Posterior vena cava (tissue), 2 donors: ENCODE measurements around the gene CAMK1G. TPM values are rescaled to one million over a fixed set of nuclear protein-coding genes. Genes with fewer than 3 reads are reported as not detected.

Source experiments
- DNase-seq: peaks from one replicate; pipeline ENCODE4 v3.0.0-alpha.2; 2020; ENCODE audit warnings: low spot score
- intact Hi-C, 2 donors: fragments of 100-400 bp; cut with DNase I; formaldehyde crosslinking; loops; one replicate each; pipeline versions ENCODE4 v1.14.1 to v1.14.2; 2022 to 2023
- total RNA-seq, 2 donors: library from RNA; stranded (reverse); fragmentation: NEBNext Ultra II Directional; extraction: Animal tissue kit (Norgen Biotek cat#: 25700); gene quantifications; one replicate each; pipeline ENCODE4 v1.2.1, GENCODE V29; 2021
- donor health status: DM: yes; HTN: yes; CAD: no.
- donor health status: DM: yes; HTN: yes; CAD: no.

The CAMK1G gene
- total RNA-seq, 2 donors from 2014 or later: not detected

DNA sequence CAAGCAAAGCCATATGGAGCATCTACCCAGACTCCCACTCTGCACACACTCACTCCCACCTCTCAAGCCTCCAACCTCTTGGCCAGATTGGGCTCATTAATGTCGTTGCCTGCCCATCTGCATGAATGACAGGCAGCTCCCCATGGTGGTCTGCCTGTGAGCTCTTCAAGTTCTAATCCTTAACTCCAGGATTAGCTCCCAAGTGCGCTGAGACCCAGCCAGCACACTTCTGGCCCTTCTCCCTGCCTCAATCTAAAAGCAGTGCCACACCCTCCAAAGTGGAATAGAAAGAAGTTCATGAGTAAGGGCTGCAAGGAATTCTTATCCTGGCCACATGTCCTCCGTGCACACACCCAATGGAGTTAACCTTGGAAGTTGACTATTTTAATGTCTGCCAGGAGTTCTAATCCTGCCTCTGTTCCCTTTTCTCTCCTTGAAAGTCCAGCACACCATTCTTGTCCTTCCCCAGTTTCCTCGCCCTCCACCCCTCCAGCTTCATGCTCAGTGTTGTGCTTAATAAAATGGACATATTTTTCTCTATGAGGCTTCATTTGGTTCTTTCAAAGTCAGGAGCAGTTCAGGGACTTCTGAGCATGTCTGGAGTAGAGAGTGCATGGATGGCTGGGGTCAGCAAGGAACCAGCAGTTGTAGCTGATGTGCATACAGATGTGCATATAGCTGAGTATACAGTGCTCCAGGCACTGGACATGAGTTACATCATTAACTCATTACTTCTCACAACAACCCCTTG is 30.1 kb downstream of the CAMK1G start:
- intact Hi-C loops: no loop called here
- no peak for DNase-seq

DNA sequence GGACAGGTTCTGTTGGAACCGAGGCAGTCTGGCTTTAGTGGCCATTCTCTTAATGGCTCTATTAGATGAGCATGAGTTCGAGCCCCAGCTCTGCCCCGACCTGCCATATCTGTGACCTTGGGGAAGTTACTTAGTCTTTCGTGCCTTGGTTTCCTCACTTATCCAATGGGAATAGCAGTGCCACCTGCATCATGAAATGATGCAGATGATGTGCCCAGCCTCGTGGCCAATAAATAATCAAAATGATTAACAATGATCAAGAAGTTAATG is 30.6 kb downstream of the CAMK1G start:
- intact Hi-C loops: no loop called here

DNA sequence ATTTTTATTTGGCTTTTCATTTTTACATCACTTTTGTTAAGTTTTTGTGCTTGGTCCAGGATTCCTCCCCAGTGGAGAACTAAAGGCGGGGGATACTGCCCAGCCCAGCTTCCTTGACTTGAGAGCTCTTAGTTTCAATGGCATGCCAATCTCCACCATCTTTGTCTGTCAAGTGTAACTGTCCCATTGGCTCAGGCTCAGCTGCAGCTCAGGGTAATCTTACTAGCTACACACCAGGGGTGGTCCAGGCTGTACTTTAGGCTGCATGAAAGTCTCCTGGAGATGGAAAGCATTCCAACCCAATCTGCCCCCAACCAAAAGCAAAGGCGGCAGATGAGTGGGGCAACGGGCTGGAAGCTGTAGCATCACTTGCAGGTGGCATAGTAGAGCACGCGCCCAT is 31.4 kb downstream of the CAMK1G start:
- no peak for DNase-seq
- intact Hi-C loops: no loop called here

More for the DNA sequence above, 30.6 kb downstream of the CAMK1G start:
- no peak for DNase-seq

DNA sequence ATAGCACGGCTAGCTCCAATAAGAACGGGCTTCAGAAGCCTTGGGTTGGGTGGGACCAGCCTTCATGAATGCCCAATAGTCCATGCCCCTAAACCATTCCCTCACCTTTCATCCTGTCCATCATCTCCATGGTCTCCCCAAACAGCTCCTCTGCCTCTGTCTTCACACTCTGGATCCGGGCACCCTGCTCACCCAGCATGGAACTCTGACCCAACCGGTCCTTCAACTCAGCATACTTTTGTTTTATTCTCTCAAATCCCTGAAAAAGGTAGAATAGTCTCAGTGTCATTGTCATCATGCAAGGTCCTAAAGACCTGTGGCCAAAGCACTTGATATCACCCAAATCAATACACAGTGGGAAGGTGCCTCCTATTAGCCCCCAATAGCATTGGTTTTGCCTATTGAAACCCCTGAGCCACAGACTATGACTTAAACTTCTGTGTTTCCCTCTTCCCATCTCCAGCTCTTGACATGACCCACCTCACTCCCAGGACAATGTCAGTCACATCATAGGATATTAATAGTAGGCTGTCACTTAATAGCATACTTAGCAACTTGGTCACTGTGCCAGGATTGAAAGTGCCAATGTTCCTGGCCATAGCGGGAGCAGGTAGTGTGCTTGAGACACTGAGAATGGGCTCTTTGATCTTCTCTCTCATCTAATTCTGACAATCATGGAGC is 33.0 kb downstream of the CAMK1G start:
- intact Hi-C loops: no loop called here
- no peak for DNase-seq

DNA sequence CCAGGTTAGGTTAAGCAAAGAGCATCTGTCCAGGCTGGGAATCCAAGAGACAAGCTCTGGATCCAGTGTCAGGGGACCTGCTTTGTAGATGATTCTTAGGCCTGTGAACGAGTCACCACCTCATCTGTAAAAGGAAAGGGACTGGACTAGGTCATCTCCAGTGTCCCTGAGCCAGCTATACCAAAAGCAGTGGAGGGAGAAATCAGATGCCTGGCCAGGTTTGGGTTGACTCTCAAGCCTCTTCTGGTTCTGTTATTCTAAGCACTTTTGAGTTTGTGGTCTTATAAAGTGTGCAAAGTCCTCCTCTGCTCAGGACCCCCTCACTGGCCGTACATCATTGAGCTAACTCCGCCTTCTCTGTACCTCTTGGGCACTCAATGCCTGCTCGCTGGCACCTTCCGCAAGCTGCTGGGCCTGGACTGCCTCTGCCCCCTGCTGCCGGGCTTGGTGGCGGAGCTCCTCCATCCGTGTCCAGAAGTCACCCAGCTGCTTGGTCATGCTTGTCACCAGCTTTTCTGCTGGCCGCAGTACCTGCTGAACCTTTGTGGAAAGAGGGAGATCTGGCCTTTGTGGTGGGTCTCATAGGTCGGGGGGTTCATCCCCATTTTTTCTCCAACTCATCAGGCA is 33.6 kb downstream of the CAMK1G start:
- DNase-seq: no peak
- intact Hi-C loops: no loop called here

DNA sequence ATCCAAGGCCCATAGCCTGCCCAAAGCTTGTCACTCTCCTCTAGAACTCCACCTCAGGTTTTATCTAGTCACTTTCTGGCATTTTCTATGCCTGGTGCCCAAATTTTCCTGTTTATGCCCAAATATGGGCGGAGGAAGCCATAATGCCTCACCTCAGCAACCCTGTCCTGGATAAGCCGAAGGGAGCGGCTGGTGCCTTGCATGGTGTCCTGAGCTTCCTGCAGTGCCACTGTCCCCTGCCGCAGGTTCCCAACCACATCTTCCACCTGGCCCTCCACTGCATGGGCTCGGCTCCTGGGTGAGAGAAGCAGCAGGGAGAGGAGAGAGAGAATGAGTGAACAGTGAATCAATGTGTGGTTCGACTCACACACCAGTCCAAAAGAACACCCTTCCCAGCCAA is 34.2 kb downstream of the CAMK1G start:
- DNase-seq: no peak
- intact Hi-C loops: no loop called here

DNA sequence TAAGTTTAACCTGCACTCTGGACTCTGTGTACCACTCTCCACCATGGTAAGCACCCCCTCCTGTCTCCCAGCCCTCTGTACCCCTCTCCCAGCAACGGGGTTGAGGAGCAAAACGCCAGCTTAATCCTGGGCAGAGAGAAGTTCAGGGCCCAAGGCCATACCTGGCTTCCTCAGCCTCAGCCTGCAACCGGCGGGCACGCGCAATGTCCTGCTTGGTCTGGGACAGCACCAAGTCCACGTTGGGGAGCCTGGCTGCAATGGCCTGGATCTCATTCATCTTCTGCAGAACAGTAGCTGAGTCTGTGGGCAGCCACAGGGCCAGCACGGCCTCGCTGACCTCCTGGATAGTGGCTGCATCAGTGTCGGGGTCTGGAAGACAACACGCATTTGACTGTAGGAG is 34.8 kb downstream of the CAMK1G start:
- DNase-seq: no peak
- intact Hi-C loops: no loop called here

DNA sequence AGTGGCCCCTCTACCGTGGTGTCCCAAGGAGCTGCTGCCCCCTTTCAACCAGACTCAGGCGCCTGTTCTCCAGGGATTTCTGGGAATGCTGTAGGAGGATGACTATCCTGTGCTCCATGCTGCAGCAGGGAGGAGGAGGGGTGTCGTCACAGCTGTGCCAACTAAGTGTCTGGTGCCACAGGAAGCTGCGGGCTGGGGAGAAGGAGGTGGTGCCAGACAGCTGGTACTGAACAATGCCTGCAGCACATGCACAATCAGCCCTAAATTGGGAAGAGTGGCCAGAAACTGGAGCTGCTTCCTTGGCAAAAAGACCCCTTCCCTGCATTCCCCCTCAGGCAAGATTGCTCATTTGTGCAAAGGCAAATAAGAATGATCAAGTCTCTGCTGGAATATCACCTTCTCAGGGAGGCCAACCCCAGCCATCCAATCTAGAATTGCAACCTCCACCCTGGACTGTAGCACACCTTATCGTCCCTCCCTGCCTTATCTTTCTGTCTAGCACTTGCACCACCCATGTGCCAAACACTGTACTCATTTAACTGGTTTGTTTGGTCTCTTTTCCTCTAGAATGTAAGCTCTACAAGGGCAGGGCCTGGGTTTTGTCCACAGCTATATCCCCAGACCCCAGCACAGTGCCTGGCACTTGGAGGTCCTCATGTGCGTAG is 35.4 kb downstream of the CAMK1G start:
- no peak for DNase-seq
- intact Hi-C loops: no loop called here

DNA sequence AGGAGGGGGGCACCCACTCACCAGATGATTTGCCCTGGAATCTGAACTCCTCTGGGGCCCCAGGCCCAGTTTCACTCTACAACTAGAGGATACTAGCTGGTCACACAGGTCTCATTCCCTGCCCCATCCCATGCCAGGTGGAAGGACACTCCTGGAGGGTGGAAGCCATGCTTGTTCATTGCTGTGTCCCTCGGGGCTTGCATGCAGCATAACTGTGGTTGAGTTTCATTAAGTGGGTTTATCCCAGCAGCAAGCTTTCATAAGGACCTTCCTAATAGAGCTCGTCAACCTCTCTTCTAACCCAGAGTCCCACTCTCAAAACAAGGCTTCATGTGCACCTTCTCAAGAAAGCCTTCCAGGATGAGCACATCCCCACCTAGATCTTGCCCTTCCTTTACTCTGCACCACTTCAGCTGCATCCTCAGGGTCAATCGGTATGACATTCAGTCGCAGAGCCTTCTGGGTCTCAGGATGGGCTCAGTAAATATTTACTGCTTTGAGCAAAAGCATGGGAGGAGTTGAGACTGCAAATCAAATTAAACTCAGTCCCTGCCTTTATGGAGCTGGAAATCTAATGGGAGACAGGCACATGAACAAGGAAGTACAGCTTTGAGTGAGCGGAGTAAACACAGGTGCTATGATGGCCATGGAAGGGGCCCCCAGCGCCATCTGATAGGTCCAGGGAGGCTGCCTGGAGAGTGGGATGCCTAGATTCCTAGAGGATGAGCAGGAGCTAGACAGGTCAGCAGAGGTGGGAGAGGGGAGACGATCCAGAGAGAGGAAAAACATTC is 36.4 kb downstream of the CAMK1G start:
- intact Hi-C loops: no loop called here
- DNase-seq: no peak

DNA sequence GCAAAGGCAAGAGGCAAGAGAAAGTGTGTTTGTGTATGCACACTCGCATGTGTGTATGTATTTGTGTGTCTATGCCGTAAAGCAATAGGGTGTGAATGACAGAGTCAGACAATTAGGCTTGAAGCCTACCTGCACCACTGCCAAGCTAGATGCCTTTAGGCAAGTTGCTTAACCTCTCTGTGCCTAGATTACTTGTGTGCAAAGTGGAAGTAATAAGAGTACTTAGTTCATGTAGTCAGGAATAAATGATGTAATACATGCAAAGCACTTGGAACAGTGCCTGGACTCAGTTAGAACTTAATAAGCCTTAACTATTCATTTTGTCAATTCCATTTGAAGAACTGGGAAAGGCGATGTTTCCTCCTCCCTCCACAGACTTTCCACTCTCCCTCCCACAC is 37.0 kb downstream of the CAMK1G start:
- DNase-seq: no peak
- intact Hi-C loops: no loop called here

DNA sequence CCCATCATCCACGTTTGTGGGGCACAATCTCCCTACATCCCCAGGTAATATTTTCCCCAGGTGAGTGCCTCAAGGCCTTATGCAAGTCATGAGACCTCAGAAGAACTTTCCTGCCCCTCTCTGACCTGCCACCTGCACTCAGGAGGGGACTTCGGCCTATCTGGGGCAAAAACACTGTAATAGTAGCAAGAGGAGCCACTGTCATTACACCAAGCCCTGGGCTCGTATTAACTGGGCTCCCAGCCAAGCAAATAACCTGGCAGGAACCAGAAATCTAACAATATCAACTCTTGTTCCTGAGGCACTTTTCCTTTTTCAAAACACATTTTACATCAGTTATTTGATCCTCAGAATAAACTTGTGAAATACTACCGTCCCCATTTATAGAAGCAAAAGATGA is 37.8 kb downstream of the CAMK1G start:
- DNase-seq: no peak
- intact Hi-C loops: no loop called here

DNA sequence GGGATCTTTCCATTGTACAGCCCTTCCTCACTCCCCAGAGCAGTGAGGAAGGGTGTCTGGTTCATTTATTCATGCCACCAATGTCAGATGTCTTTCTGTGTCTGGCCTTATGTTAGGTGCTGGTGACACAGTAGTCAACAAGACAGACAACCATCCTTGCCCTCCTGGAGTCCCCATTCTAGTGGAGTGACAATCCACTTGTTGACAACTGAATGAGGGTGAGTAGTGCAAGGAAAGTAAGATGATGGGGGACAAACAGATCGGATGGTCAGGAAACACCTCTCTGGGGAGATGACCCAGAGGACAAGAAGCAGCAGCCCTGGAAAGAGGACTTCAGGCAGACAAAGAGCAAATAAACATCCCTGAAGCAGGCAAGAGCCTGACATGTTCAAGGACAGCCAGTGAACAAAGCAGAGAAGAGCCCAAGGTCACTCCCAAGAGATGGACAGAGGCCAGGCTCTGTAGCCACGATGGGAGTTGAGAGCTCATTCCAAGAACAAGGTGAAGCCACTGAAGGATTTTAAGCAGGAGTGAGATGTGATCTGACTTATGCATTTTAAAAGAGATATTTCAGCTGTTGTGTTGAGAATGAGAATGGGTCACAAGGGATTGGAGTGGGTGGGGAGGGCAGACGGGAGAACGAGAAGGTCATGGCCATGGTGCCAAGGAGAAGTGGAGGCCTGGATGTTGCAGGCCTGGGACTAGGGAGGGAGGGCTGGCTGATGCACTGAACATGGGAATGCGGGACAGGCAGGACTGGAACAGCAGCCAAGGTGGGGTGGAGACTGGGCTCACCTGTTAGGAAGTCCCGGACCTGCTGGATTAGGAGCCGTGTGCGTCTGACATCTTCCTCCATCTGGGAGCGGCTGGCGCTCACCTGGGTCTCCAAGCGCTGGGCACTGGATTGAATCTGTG is 38.5 kb downstream of the CAMK1G start:
- DNase-seq: no peak

DNA sequence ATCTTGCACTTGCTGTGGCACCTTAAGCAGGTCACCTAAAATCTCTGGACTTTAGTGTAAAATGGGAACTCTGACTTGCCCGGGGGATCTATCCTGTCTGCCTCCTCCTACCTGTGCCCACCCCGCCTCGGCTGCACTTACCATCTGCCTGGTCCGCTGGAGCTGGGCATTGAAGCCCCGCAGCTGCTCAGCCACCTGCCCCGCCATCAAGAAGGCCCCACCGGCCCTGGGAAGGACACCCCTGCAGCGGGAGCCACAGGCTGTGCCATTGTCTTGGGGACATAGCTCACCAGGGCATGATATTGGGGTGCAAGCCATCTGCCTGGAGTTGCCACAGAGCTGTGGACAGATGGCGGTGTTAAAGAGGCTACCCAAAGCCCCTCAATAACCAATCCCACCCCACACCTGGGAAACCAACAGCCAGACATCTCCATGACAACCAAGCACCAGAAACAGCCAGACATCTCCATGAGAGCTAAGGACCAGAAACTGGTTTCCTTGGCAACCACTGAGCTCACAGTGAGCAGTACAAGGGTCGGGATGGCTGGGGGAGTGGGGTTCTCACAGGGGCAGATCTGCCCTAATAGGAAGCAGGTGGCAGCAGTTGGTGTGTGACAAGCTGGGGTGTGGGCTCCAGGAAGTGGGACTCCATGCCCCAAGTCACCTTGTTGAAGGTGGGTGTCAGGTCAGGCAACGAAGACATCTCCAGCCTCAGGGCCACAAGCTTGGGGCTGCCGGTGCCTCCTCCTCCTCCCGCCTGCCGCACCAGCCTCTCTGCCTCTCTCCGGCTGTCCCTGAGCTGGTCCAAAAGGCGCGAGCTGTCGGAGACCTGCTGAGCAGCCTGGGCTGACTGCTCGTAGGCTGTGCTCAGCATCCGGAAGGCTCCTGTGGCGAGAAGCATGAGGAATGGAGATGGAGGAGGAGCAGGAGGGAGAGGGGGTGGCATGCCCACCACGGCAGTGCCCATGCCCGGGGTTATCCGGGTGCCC is 39.6 kb downstream of the CAMK1G start:
- intact Hi-C loops: no loop called here
- DNase-seq: no peak

More for the DNA sequence above, 38.5 kb downstream of the CAMK1G start:
- intact Hi-C loops: no loop called here

DNA sequence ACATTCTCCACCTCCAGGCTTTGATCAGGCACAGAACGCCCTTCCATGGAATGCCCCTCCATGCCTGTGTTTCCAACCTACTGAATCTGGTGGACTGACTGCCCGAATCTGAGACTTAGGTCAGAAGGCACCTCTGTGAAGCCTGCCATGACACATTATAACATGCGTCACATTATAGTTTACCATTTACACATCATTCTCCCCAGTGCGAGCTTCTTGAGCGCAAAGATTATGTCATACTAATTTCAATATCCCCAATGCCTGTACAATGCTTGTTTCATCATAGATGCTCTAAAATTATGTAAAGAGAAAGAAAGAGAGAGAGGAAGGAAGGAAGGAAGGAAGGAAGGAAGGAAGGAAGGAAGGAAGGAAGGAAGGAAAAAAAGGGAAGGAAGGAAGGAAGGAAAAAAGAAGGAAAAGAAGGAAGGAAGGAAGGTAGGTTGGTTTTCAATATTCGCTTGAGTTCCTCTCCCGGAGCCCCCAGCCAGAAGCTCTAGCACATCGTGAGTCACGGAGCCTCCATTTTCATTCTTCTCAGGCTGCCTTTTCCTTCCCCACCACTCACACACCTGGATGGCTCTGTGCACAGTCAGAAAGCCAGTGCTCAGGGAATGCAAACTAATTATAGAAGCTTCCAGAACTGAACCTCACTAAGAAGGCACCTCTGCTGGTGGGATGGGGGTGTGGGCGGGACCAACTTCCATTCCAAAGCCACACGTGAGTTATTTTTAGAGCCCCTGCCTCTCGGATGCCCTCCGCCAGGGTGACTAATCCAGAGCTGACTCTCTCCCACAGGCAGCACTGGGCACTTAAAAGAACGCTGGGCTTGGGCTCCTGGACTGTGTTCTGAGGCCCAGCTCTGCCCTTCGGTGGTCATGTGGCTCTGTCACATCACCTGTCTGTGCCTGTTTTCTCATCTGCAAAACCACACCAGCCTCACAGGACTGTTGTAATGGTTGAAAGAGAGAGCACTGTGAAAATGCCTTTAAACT is 41.3 kb downstream of the CAMK1G start:
- intact Hi-C loops: no loop called here
- no peak for DNase-seq

DNA sequence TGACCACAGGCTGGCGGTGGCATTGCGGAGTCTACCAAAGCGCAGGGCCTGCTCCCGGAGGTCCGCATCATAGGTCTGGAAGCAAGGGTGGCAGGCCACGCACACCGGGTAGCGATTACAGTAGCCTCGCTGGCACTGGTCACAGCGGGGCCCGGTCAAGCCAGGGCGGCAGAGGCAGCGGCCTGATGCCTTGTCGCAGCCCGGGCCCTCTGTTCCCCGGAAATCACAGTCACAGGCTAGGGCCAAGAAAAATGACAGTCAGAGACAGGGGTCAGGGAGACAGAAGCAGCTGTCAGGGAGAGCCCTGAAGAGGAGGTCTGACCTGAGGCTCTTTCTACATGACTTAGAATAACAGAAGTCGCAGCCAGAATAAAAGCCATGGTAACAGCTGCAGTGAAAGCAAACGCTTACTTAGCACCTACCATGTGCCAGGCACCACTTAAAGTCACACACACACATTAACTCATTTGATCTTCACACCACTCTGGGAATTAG is 42.3 kb downstream of the CAMK1G start:
- no peak for DNase-seq
- intact Hi-C loops: no loop called here

DNA sequence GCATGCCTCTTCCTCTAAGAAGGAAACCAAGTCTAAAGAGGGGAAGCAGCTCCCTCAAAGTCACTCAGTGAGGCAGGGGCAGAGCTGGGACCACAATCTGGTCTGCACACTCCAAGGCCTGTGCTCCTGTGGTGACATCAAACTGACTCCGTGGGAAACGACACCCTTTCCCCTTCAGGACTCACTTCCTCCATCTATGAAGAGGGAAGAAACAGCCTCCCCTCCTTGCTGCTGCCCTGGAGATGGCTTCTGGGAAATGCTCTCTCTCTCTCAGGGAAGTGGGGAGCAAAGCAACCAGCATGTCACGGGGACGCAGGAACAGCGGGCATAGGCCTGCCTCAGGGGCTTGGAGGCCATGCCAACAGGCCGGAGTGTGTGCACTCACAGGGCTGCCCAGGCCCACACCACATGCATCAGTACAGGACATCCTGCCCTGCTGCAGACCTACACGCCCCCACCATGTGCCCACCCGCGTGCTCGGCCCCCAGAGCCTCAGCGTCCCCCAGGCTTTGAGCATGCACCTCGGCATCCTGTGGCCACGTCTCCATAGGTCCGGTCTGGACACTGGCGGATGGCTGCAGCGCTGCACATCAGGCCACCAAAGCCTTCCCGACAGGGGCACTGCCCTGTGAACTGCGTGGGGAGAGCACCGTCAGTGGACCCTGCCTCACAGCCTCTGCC is 43.0 kb downstream of the CAMK1G start:
- no peak for DNase-seq
- intact Hi-C loops: no loop called here
